HEK293T (cell line): ENCODE results near the gene ARID2.

ENCODE experiments used
- ARNT ChIP-seq: fragments of 450-650 bp; IDR thresholded peaks from 2 replicates; pipeline ENCODE4 v1.6.1; 2017; ENCODE audit warnings: mild to moderate bottlenecking
- ELF4 ChIP-seq: fragments of 450-650 bp; IDR thresholded peaks from 2 replicates; pipeline ENCODE4 v1.6.1; 2017; ENCODE audit warnings: antibody characterized with exemption
- L3MBTL2 ChIP-seq: fragments of 450-650 bp; conservative IDR thresholded peaks from 2 replicates; pipeline ENCODE4 v1.6.1; 2016; ENCODE audit warnings: mild to moderate bottlenecking
- SP1 ChIP-seq: fragments of 450-650 bp; IDR thresholded peaks from 2 replicates; pipeline ENCODE4 v1.6.1; 2017
- TARDBP ChIP-seq: fragments of 450-650 bp; IDR thresholded peaks from 2 replicates; pipeline ENCODE4 v1.6.1; 2016

DNA sequence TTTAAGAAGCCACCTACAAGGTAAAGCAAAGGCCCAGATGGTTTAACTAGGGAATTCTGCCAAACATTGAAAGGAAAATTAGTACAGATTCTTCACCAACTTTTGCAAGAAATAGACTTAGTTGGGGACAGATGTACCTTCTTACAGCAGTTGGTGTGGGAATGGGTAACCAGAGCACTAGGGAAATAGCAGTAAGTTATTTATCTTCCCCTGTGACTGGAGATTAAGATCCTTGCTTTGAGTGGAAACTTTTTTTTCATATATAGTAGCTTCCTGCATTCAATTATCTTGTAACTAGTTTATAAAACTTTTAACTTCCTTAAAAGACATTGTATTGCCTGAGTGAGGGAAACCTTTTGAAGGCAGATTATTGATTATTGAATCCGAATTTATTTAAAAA, 44.2 kb downstream of the ARID2 start:
- no peak for TF ChIP-seq TARDBP
- no peak for TF ChIP-seq SP1
- no peak for TF ChIP-seq ARNT
- TF ChIP-seq ELF4, result no peak
- TF ChIP-seq L3MBTL2, result no peak
